ENCODE measurements around the gene SFRP5.

The SFRP5 gene

DNA sequence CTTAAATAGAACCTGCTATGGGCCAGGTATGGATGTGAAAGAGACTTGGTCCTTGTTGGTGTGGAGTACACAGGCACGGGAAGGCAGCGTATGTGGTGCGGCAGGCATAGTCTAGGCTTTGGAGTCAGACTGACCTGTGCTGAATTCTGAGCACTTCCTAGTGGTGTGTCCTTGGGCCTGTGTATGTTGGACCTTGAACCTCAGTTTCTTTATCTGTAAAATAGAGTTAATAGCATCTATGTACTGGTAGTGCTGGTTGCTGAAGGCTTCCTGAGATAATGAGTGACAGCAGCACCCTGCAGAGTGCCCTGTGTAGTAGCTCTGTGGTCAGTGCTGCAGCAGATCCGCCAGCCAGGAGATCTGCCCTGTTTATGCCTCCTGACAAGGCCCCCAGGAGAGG lies 5.3 kb upstream of the SFRP5 start:
- Histone ChIP-seq H3K4me2 (no peak overlapping the region), H3K4me1 (ENCODE audit: low read depth, poor library complexity, severe bottlenecking) (no peaks in the 10 kb centered on the region), H4K20me1 (ENCODE audit: insufficient read depth) (no peaks in the 10 kb centered on the region), H3K36me3 (ENCODE audit: insufficient read depth) (no peaks in the 10 kb centered on the region), H3K4me3 (IDR thresholded peaks at IDR 0.05; ENCODE audit: insufficient read depth, low read depth, low read length) (no peak overlapping the region), H2AFZ (ENCODE audit: low read depth) (no peak overlapping the region), H3K27ac (no peak overlapping the region), H3K79me2 (ENCODE audit: insufficient read depth, low read depth) (no peaks in the 10 kb centered on the region), H3K27me3 (ENCODE audit: insufficient read depth, low read depth) (no peaks in the 10 kb centered on the region), H3K9ac (no peak overlapping the region)
- TF ChIP-seq, protein P1, sequence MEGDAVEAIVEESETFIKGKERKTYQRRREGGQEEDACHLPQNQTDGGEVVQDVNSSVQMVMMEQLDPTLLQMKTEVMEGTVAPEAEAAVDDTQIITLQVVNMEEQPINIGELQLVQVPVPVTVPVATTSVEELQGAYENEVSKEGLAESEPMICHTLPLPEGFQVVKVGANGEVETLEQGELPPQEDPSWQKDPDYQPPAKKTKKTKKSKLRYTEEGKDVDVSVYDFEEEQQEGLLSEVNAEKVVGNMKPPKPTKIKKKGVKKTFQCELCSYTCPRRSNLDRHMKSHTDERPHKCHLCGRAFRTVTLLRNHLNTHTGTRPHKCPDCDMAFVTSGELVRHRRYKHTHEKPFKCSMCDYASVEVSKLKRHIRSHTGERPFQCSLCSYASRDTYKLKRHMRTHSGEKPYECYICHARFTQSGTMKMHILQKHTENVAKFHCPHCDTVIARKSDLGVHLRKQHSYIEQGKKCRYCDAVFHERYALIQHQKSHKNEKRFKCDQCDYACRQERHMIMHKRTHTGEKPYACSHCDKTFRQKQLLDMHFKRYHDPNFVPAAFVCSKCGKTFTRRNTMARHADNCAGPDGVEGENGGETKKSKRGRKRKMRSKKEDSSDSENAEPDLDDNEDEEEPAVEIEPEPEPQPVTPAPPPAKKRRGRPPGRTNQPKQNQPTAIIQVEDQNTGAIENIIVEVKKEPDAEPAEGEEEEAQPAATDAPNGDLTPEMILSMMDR (conservative IDR thresholded peaks at IDR 0.05; ENCODE audit: low read depth, low read length) = no peak

DNA sequence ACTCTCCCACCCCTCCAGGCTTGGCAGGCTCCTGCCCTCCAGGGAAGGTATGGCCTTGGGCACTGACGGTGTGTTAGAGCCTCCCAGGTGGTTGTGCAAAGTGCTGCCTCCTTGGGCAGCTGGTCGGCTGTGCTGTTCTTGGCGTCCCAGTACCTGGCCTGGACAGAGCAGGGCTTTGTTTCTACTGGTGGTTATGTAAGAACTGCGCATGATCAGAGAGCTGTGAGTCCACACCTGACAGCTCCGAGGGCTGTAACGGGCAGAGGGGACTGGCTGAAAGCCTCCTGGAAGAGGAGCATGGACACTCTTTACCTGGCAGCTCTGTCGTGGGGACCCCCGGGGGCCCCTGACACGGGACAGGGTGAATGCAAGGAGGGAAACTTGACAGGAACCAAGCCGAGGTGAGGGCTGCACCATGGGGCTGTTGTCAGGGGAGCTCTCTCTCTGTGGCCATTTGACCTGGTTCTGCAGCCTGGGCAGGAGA lies 3.1 kb upstream of the SFRP5 start:
- H3K36me3 ChIP-seq (ENCODE audit: insufficient read depth) = no peaks in the 10 kb centered on the region
- no peaks in the 10 kb centered on the region for H3K4me1 ChIP-seq (ENCODE audit: low read depth, poor library complexity, severe bottlenecking)
- no peak overlapping the region for H3K9ac ChIP-seq

DNA sequence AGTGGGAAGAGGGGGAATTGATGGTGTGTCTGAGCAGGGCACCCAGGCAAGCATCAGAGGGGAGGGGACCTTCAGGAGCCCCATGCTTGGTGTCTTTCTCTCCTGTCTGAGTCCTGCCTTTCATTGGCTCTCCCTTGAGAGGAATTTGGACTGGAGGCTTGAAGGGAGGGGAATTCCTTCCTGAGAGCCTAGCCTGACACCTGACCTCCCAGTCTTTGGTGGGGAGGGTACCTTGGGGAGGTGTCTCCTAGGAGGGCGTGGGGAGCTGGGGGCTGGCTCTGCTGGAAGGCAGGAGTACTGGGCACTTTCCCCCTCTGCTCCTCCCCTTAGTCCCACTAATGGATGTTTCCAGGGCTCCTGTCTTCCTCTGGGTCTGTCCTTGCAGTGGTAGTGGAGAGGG lies 1.3 kb upstream of the SFRP5 start:
- H3K27ac ChIP-seq = no peak overlapping the region
- no peaks in the 10 kb centered on the region for H3K4me1 ChIP-seq (ENCODE audit: low read depth, poor library complexity, severe bottlenecking)
- peaks cover 15% of the 10 kb centered on the region; the same call in 1 of the 2 replicates for H3K27me3 ChIP-seq (ENCODE audit: insufficient read depth, low read depth)
- H3K4me3 ChIP-seq (IDR thresholded peaks at IDR 0.05; ENCODE audit: insufficient read depth, low read depth, low read length) = no peak overlapping the region
- no peak overlapping the region for H2AFZ ChIP-seq (ENCODE audit: low read depth)
- H4K20me1 ChIP-seq (ENCODE audit: insufficient read depth) = no peaks in the 10 kb centered on the region
- no peaks in the 10 kb centered on the region for H3K36me3 ChIP-seq (ENCODE audit: insufficient read depth)
- TF ChIP-seq, protein P1 (conservative IDR thresholded peaks at IDR 0.05; ENCODE audit: low read depth, low read length) = no peak
- H3K4me2 ChIP-seq = no peak overlapping the region
- H3K79me2 ChIP-seq (ENCODE audit: insufficient read depth, low read depth) = no peaks in the 10 kb centered on the region
- H3K9ac ChIP-seq = no peak overlapping the region

More for the DNA sequence above, 3.1 kb upstream of the SFRP5 start:
- Histone ChIP-seq H3K4me3 (IDR thresholded peaks at IDR 0.05; ENCODE audit: insufficient read depth, low read depth, low read length) (no peak overlapping the region), H3K27ac (no peak overlapping the region), H2AFZ (ENCODE audit: low read depth) (no peak overlapping the region), H4K20me1 (ENCODE audit: insufficient read depth) (no peaks in the 10 kb centered on the region), H3K27me3 (ENCODE audit: insufficient read depth, low read depth) (peaks cover 12% of the 10 kb centered on the region; the same call in 1 of the 2 replicates), H3K79me2 (ENCODE audit: insufficient read depth, low read depth) (no peaks in the 10 kb centered on the region), H3K4me2 (no peak overlapping the region)
- TF ChIP-seq, protein P1 (conservative IDR thresholded peaks at IDR 0.05; ENCODE audit: low read depth, low read length) = no peak

DNA sequence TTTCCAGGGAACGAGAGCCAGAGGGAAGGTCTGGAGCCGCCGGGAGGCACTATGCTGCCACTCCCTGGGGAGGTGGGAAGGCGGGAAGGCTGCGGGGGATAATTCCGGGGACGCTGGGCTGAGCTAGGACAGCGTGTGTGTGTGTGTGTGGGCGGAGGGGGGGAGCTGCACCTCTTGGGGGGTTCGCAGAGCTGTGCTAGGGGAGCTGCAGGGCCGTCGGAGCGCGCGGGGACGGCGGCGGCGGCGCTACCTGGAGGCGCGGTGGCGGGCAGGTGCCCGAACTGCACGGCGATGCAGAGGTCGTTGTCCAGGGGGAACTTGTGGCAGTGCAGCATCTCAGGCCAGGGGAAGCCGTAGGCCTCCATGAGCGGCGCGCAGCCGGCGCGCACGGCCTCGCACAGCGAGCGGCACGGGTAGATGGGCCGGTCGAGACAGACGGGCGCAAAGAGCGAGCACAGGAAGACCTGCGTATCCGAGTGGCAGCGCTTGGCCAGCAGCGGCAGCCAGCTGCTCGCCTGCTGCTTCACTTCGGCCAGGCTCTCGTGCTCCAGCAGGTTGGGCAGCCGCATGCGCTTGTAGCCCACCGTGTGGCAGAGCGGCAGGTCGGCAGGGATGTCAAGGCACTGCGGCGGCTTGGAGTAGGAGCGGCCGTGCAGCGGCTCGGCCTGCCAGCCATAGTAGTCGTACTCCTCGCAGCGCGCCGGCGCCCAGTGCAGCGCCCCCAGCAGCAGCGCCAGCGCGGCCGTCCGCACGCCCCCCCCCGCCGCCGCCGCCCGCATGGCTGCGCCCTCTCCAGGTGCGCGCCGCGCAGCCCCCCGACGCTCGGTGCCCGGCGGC lies 526 bp downstream of the SFRP5 start:
- Histone ChIP-seq H3K4me2 (no peak overlapping the region), H3K4me3 (IDR thresholded peaks at IDR 0.05; ENCODE audit: insufficient read depth, low read depth, low read length) (no peak overlapping the region), H3K27ac (no peak overlapping the region)

More for the DNA sequence above, 526 bp downstream of the SFRP5 start:
- H3K36me3 ChIP-seq (ENCODE audit: insufficient read depth) = no peaks in the 10 kb centered on the region
- H3K4me1 ChIP-seq (ENCODE audit: low read depth, poor library complexity, severe bottlenecking) = no peaks in the 10 kb centered on the region
- no peaks in the 10 kb centered on the region for H4K20me1 ChIP-seq (ENCODE audit: insufficient read depth)
- H3K27me3 ChIP-seq (ENCODE audit: insufficient read depth, low read depth) = peaks cover 15% of the 10 kb centered on the region; the same call in 1 of the 2 replicates
- H3K79me2 ChIP-seq (ENCODE audit: insufficient read depth, low read depth) = no peaks in the 10 kb centered on the region
- TF ChIP-seq, protein P1 (conservative IDR thresholded peaks at IDR 0.05; ENCODE audit: low read depth, low read length) = no peak
- no peak overlapping the region for H2AFZ ChIP-seq (ENCODE audit: low read depth)
- H3K9ac ChIP-seq = no peak overlapping the region

Data from KMS-11 (cell line).